HCT116 (cell line): ENCODE data around the gene MORN1. TPM values are rescaled to one million over a fixed set of nuclear protein-coding genes. Genes with fewer than 3 reads are reported as not detected.

Experiments
- ATAC-seq: fragments of 200-7000 bp; cut with Tn5 transposase; 2 replicates; pipeline ENCODE4 v1.9.1; 2020; ENCODE audit warnings: mild to moderate bottlenecking, moderate library complexity
- BruUV-seq: library from RNA; stranded (reverse); fragments of 400-500 nt; replicated peaks from 2 replicates; lab custom pipeline; 2021; lab: Mats Ljungman, UMichigan
- CTCF ChIA-PET: fragments of 300-600 bp; sonication (Branson Sonifier 250); formaldehyde crosslinking; loops from one replicate; lab custom pipeline; 2021; ENCODE audit warnings: antibody characterized with exemption; lab: Charles Lee
- POLR2A ChIA-PET: fragments of 300-600, 350-600 bp; sonication (Branson Sonifier 250); formaldehyde crosslinking; loops from one replicate; lab custom pipeline; 2021; ENCODE audit warnings: antibody characterized with exemption; lab: Charles Lee
- RAD21 ChIA-PET, 2 experiments: fragments of 300-600 bp; sonication (Branson Sonifier 250); formaldehyde crosslinking; loops; one replicate each; lab custom pipeline; 2023; ENCODE audit warnings: low total read pairs in 2 of 2; ENCODE audit not compliant: uncharacterized antibody in 2 of 2, unreplicated experiment in 2 of 2, low non-redundant PET in 1 of 2; lab: Charles Lee
- DNase-seq: peaks from one replicate; pipeline ENCODE4 v3.0.0-alpha.2; 2010; ENCODE audit warnings: low read depth, low spot score
- H2AFZ ChIP-seq: fragments of 200-600 bp; shearing (Covaris generic), sonication (generic); 2 replicates; pipeline ENCODE4 v1.6.1; 2017; ENCODE audit warnings: low read depth, mixed run types, mixed read lengths, antibody characterized with exemption, low read length; ENCODE audit not compliant: poor library complexity, severe bottlenecking
- H3K27ac ChIP-seq: 2 replicates; pipeline ENCODE4 v1.5.1; 2012; ENCODE audit warnings: low read depth, low read length
- H3K27me3 ChIP-seq: fragments of 200-600 bp; sonication (generic); 2 replicates; pipeline ENCODE4 v1.6.1; 2016; ENCODE audit warnings: mixed run types, low read length, mixed read lengths; ENCODE audit not compliant: insufficient read depth
- H3K36me3 ChIP-seq, 2 experiments: fragments of 200-500 bp in 1 of 2; fragments of 200-600 bp in 1 of 2; sonication (Bioruptor generic) in 1 of 2; sonication (generic) in 1 of 2; 2 replicates each; pipeline versions ENCODE4 v1.5.1 to v1.6.1; 2014 to 2016; ENCODE audit warnings: low read length in 2 of 2, inconsistent platforms in 1 of 2, mixed read lengths in 1 of 2, mixed run types in 1 of 2; ENCODE audit not compliant: insufficient read depth in 2 of 2, control insufficient read depth in 1 of 2
- H3K4me1 ChIP-seq, 2 experiments: fragments of 200-600 bp in 1 of 2; sonication (generic) in 1 of 2; 2 replicates each; pipeline versions ENCODE4 v1.5.1 to v1.6.1; 2012 to 2017; ENCODE audit warnings: low read length in 2 of 2, inconsistent platforms in 1 of 2, mild to moderate bottlenecking in 1 of 2, mixed read lengths in 1 of 2, mixed run types in 1 of 2, moderate library complexity in 1 of 2; ENCODE audit not compliant: insufficient read depth in 2 of 2, control insufficient read depth in 1 of 2
- H3K4me2 ChIP-seq: fragments of 200-600 bp; sonication (generic); 2 replicates; pipeline ENCODE4 v1.6.1; 2017; ENCODE audit warnings: mixed run types, low read length, mixed read lengths
- H3K4me3 ChIP-seq, 2 experiments: fragments of 200-600 bp in 1 of 2; sonication (generic) in 1 of 2; replicated peaks in 1 of 2; 2 replicates each; pipeline ENCODE4 v1.5.1; 2011 to 2016; ENCODE audit warnings: low read length in 2 of 2, control low read depth in 1 of 2, low read depth in 1 of 2, mild to moderate bottlenecking in 1 of 2, mixed read lengths in 1 of 2, mixed run types in 1 of 2
- H3K79me2 ChIP-seq: fragments of 200-600 bp; sonication (generic); 2 replicates; pipeline ENCODE4 v1.6.1; 2017; ENCODE audit warnings: mild to moderate bottlenecking, mixed run types, low read length, moderate library complexity, mixed read lengths; ENCODE audit not compliant: insufficient read depth
- H3K9ac ChIP-seq: fragments of 200-600 bp; sonication (generic); 2 replicates; pipeline ENCODE4 v1.6.1; 2016; ENCODE audit warnings: low read length, mixed read lengths
- H3K9me2 ChIP-seq: fragments of 200-600 bp; sonication (generic), shearing (Covaris generic); 2 replicates; pipeline ENCODE4 v1.6.1; 2017; ENCODE audit warnings: mixed run types, mild to moderate bottlenecking, moderate library complexity; ENCODE audit not compliant: insufficient read depth
- H3K9me3 ChIP-seq, 2 experiments: fragments of 200-500 bp in 1 of 2; fragments of 200-600 bp in 1 of 2; sonication (Bioruptor generic) in 1 of 2; sonication (generic) in 1 of 2; 2 replicates each; pipeline ENCODE4 v1.6.1; 2014 to 2017; ENCODE audit warnings: low read length in 2 of 2, mixed read lengths in 2 of 2, inconsistent platforms in 1 of 2, low read depth in 1 of 2, mild to moderate bottlenecking in 1 of 2, mixed run types in 1 of 2, moderate library complexity in 1 of 2; ENCODE audit not compliant: control insufficient read depth in 1 of 2, insufficient read depth in 1 of 2
- H4K20me1 ChIP-seq: fragments of 200-600 bp; sonication (generic), shearing (Covaris generic); 2 replicates; pipeline ENCODE4 v1.6.1; 2017; ENCODE audit warnings: mixed run types, mild to moderate bottlenecking, moderate library complexity; ENCODE audit not compliant: insufficient read depth
- CBX3 ChIP-seq: IDR thresholded peaks from 2 replicates; pipeline ENCODE4 v1.6.1; 2012; ENCODE audit warnings: low read depth
- CEBPB ChIP-seq: IDR thresholded peaks from 2 replicates; pipeline ENCODE4 v1.6.1; 2012; ENCODE audit warnings: low read depth
- EGR1 ChIP-seq: IDR thresholded peaks from 2 replicates; pipeline ENCODE4 v1.6.1; 2012; ENCODE audit warnings: low read depth
- ELF1 ChIP-seq: IDR thresholded peaks from 2 replicates; pipeline ENCODE4 v1.6.1; 2012; ENCODE audit warnings: low read depth, borderline replicate concordance
- EZH2 ChIP-seq: fragments of 200-600 bp; sonication (generic); IDR thresholded peaks from 2 replicates; pipeline ENCODE4 v1.6.1; 2017; ENCODE audit warnings: antibody characterized with exemption, mixed run types
- EZH2phosphoT487 ChIP-seq: fragments of 200-600 bp; IDR thresholded peaks from 2 replicates; pipeline ENCODE4 v1.6.1; 2018; ENCODE audit warnings: antibody characterized with exemption, borderline replicate concordance
- FOSL1 ChIP-seq: IDR thresholded peaks from 2 replicates; pipeline ENCODE4 v1.6.1; 2012; ENCODE audit warnings: low read depth
- JUND ChIP-seq: IDR thresholded peaks from 2 replicates; pipeline ENCODE4 v1.6.1; 2012
- POLR2AphosphoS5 ChIP-seq: IDR thresholded peaks from 2 replicates; pipeline ENCODE4 v1.6.1; 2011; ENCODE audit warnings: mild to moderate bottlenecking, low read depth, low read length, moderate library complexity
- RAD21 ChIP-seq: IDR thresholded peaks from 2 replicates; pipeline ENCODE4 v1.6.1; 2012; ENCODE audit warnings: low read depth, mild to moderate bottlenecking
- SIN3A ChIP-seq: IDR thresholded peaks from 2 replicates; pipeline ENCODE4 v1.6.1; 2012; ENCODE audit warnings: low read depth
- SRF ChIP-seq: IDR thresholded peaks from 2 replicates; pipeline ENCODE4 v1.6.1; 2012; ENCODE audit warnings: low read depth
- ZFX ChIP-seq: fragments of 450-650 bp; IDR thresholded peaks from 2 replicates; pipeline ENCODE4 v1.6.1; 2017
- ZNF274 ChIP-seq: fragments of 200-500 bp; sonication (Bioruptor generic); IDR thresholded peaks from 2 replicates; pipeline ENCODE4 v1.6.1; 2014; ENCODE audit warnings: mild to moderate bottlenecking, low read depth, low read length, inconsistent platforms
- intact Hi-C: fragments of 100-400 bp; cut with micrococcal nuclease; formaldehyde crosslinking; loops from 2 replicates; pipeline ENCODE4 v1.10.0; 2022
- total RNA-seq: library from RNA; stranded (reverse); gene quantifications from one replicate; pipeline ENCODE4 v1.2.1, GENCODE V29; 2021; ENCODE audit not compliant: unreplicated experiment
- TF ChIP-seq, protein P1 (sequence below): IDR thresholded peaks from 2 replicates; pipeline ENCODE4 v1.6.1; 2012
- TF ChIP-seq, protein P2 (sequence below): IDR thresholded peaks from 2 replicates; pipeline ENCODE4 v1.6.1; 2012
- TF ChIP-seq, protein P3 (sequence below), 3 experiments: fragments of 200-600 bp in 1 of 3; sonication (generic) in 1 of 3; IDR thresholded peaks in 2 of 3; conservative IDR thresholded peaks in 1 of 3; 2 replicates each; pipeline ENCODE4 v1.5.1; 2012 to 2017; ENCODE audit warnings: low read depth in 2 of 3, low read length in 2 of 3, antibody characterized with exemption in 1 of 3, borderline replicate concordance in 1 of 3, control low read depth in 1 of 3, mild to moderate bottlenecking in 1 of 3, mixed read lengths in 1 of 3, mixed run types in 1 of 3, moderate library complexity in 1 of 3; ENCODE audit not compliant: insufficient read depth in 1 of 3
- TF ChIP-seq, protein P4 (sequence below): IDR thresholded peaks from 2 replicates; pipeline ENCODE4 v1.6.1; 2012; ENCODE audit warnings: low read depth

MORN1 gene
- total RNA-seq, 1 experiment from 2014 or later, result 21.4 TPM

DNA sequence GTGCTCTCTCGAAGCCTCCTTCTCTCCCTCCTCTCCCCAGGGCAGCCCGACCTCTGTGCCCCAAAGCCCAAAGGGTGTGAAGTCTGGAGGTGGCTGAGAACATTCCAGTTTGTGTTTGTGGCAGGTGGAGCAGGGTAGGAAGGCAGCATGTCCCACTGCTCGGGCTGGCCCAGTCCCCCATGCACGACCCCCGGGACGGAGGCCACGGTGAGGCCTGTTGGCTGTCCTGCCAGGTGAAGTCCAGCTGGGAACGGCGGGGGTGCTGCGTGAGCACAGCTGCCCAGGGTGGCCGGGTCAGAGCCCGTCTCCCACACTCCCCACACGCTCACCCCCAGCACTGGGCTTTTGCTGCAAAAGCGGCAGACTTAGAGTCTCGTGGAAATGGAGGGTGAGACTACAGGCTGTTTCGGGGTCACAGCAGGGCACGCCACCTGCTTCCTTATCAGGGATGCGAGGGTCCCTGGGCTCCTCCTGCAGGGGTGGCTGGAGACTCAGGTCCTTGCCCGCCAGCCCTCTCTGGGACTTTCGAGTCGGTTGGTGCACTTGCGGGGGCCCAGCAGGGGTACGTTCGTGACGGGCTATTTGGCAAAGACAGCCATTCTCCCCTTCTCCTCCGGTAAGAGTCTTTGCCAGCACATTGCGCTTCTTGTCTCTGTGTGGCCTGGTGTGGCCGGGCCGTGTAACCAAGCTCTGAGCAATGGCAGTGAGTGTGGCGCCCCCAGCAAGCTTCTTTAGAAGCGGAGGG is 40.3 kb downstream of the MORN1 start:
- Histone ChIP-seq H3K9me3 (no peaks in the 10 kb centered on the region), H3K4me1 (no peaks in the 10 kb centered on the region), H3K9ac (no peak overlapping the region), H3K27ac (no peak overlapping the region), H2AFZ (no peak overlapping the region), H3K27me3 (no peaks in the 10 kb centered on the region), H3K4me3 (no peak overlapping the region), H3K36me3 (no peaks in the 10 kb centered on the region), H3K4me2 (no peak overlapping the region), H3K9me2 (no peaks in the 10 kb centered on the region), H3K79me2 (no peaks in the 10 kb centered on the region), H4K20me1 (no peaks in the 10 kb centered on the region)
- DNase-seq (no peak), ATAC-seq (no peak)
- intact Hi-C loops, result no loop called here
- BruUV-seq, result no TSS peak
- CTCF ChIA-PET, result no interaction called here
- POLR2A ChIA-PET, result no interaction called here
- TF ChIP-seq EGR1 (no peak), CBX3 (no peak), SRF (no peak), RAD21 (no peak), EZH2phosphoT487 (no peak), FOSL1 (no peak), ZNF274 (no peak), EZH2 (no peak), ZFX (no peak), CEBPB (no peak), JUND (no peak), ELF1 (no peak), POLR2AphosphoS5 (no peak), SIN3A (no peak)
- TF ChIP-seq, protein P1, sequence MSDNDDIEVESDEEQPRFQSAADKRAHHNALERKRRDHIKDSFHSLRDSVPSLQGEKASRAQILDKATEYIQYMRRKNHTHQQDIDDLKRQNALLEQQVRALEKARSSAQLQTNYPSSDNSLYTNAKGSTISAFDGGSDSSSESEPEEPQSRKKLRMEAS, result no peak
- TF ChIP-seq, protein P2, sequence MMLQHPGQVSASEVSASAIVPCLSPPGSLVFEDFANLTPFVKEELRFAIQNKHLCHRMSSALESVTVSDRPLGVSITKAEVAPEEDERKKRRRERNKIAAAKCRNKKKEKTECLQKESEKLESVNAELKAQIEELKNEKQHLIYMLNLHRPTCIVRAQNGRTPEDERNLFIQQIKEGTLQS, result no peak
- TF ChIP-seq, protein P3, sequence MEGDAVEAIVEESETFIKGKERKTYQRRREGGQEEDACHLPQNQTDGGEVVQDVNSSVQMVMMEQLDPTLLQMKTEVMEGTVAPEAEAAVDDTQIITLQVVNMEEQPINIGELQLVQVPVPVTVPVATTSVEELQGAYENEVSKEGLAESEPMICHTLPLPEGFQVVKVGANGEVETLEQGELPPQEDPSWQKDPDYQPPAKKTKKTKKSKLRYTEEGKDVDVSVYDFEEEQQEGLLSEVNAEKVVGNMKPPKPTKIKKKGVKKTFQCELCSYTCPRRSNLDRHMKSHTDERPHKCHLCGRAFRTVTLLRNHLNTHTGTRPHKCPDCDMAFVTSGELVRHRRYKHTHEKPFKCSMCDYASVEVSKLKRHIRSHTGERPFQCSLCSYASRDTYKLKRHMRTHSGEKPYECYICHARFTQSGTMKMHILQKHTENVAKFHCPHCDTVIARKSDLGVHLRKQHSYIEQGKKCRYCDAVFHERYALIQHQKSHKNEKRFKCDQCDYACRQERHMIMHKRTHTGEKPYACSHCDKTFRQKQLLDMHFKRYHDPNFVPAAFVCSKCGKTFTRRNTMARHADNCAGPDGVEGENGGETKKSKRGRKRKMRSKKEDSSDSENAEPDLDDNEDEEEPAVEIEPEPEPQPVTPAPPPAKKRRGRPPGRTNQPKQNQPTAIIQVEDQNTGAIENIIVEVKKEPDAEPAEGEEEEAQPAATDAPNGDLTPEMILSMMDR (IDR thresholded peaks at IDR 0.05 in 2 of 3, conservative IDR thresholded peaks at IDR 0.05 in 1 of 3; ENCODE audit: borderline replicate concordance in 1 of 3, insufficient read depth in 1 of 3, low read depth in 2 of 3, low read length in 2 of 3), result no peak
- TF ChIP-seq, protein P4, sequence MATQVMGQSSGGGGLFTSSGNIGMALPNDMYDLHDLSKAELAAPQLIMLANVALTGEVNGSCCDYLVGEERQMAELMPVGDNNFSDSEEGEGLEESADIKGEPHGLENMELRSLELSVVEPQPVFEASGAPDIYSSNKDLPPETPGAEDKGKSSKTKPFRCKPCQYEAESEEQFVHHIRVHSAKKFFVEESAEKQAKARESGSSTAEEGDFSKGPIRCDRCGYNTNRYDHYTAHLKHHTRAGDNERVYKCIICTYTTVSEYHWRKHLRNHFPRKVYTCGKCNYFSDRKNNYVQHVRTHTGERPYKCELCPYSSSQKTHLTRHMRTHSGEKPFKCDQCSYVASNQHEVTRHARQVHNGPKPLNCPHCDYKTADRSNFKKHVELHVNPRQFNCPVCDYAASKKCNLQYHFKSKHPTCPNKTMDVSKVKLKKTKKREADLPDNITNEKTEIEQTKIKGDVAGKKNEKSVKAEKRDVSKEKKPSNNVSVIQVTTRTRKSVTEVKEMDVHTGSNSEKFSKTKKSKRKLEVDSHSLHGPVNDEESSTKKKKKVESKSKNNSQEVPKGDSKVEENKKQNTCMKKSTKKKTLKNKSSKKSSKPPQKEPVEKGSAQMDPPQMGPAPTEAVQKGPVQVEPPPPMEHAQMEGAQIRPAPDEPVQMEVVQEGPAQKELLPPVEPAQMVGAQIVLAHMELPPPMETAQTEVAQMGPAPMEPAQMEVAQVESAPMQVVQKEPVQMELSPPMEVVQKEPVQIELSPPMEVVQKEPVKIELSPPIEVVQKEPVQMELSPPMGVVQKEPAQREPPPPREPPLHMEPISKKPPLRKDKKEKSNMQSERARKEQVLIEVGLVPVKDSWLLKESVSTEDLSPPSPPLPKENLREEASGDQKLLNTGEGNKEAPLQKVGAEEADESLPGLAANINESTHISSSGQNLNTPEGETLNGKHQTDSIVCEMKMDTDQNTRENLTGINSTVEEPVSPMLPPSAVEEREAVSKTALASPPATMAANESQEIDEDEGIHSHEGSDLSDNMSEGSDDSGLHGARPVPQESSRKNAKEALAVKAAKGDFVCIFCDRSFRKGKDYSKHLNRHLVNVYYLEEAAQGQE, result no peak
- TF ChIP-seq, all 23 proteins: peak for 0
- RAD21 ChIA-PET, result no interaction called here
